Thyroid gland (tissue), 4 donors: ENCODE results near the gene MSX1. TPM values are rescaled to one million over a fixed set of nuclear protein-coding genes. Genes with fewer than 3 reads are reported as not detected.
A peak's percentile ranks its signal among the peaks of the same experiment; 100 is the strongest.

ENCODE experiments used
- DNase-seq, 2 donors: peaks; one replicate each; pipeline ENCODE4 v3.0.0-alpha.2; 2019
- H3K27ac ChIP-seq, 3 donors: fragments of 200-600 bp; sonication (generic); 1 replicate in 2 of 3; 2 replicates in 1 of 3; pipeline ENCODE4 v1.5.1; 2016 to 2019; ENCODE audit warnings: mild to moderate bottlenecking in 1 of 3, moderate library complexity in 1 of 3
- H3K27me3 ChIP-seq: fragments of 200-600 bp; sonication (generic); one replicate; pipeline ENCODE4 v1.5.1; 2019
- H3K36me3 ChIP-seq, 2 donors: fragments of 200-600 bp; sonication (generic); one replicate each; pipeline ENCODE4 v1.5.1; 2016 to 2019
- H3K4me1 ChIP-seq, 2 donors: fragments of 200-600 bp; sonication (generic); one replicate each; pipeline ENCODE4 v1.5.1; 2017 to 2019
- H3K4me3 ChIP-seq, 3 donors: fragments of 200-600 bp; sonication (generic); replicated peaks in 1 of 3; 1 replicate in 2 of 3; 2 replicates in 1 of 3; pipeline ENCODE4 v1.5.1; 2016; ENCODE audit warnings: mild to moderate bottlenecking in 1 of 3
- H3K9me3 ChIP-seq: fragments of 200-600 bp; sonication (generic); one replicate; pipeline ENCODE4 v1.5.1; 2017
- CTCF ChIP-seq, 6 experiments: fragments of 200-600 bp in 3 of 6; fragments of 450-650 bp in 3 of 6; sonication (generic) in 3 of 6; IDR thresholded peaks; one replicate each; pipeline ENCODE4 v1.5.1; 2016 to 2019; ENCODE audit warnings: antibody characterized with exemption in 6 of 6, mild to moderate bottlenecking in 2 of 6, inconsistent platforms in 1 of 6, moderate library complexity in 1 of 6
- POLR2A ChIP-seq, 2 donors: fragments of 450-650 bp; IDR thresholded peaks; one replicate each; pipeline ENCODE4 v1.6.1; 2017; ENCODE audit warnings: antibody characterized with exemption in 2 of 2, mild to moderate bottlenecking in 2 of 2, moderate library complexity in 1 of 2
- WGBS, 2 donors: methylation state at CpG; one replicate each; pipeline ENCODE4 v1.1.5; 2017; 5-methylcytosine and 5-hydroxymethylcytosine counted together
- intact Hi-C: fragments of 100-400 bp; cut with DNase I; formaldehyde crosslinking; loops from one replicate; pipeline ENCODE4 v1.15.1; 2023
- total RNA-seq, 4 donors: library from RNA; depleted of rRNA; stranded (reverse); fragments of >200 nt; gene quantifications; one replicate each; pipeline ENCODE4 v1.2.3, GENCODE V29; 2016

MSX1 gene
- total RNA-seq, 4 donors from 2014 or later: 5.0 to 20.8 (median 12.9) TPM

- Histone ChIP-seq H3K36me3 (no peaks in the 10 kb centered on the region), H3K4me1 (peaks cover 20 to 37% of the 10 kb centered on the region in 2 donors), H3K27me3 (peaks cover 47% of the 10 kb centered on the region), H3K4me3 (no peak overlapping the region), H3K9me3 (no peaks in the 10 kb centered on the region), H3K27ac (no peak overlapping the region)
- intact Hi-C loops: no loop called here
- WGBS, 2 donors: 19 to 28% methylated on average over 38 to 41 of the region's 42 CpGs
- no peak for TF ChIP-seq CTCF (IDR thresholded peaks at IDR 0.05)
- TF ChIP-seq POLR2A (IDR thresholded peaks at IDR 0.05): no peak
- no peak for DNase-seq
Measured at GRCh38 chr4:4857809-4858508, 1.5 kb upstream of the MSX1 start.

- peaks cover 13 to 29% of the 10 kb centered on the region in 2 donors for H3K4me1 ChIP-seq
- no peaks in the 10 kb centered on the region for H3K36me3 ChIP-seq
- 18 to 25% methylated on average over 21 of the region's 21 CpGs for WGBS, 2 donors
- H3K27me3 ChIP-seq: peaks cover 49% of the 10 kb centered on the region
- no peak overlapping the region for H3K27ac ChIP-seq
- DNase-seq: no peak
- no peaks in the 10 kb centered on the region for H3K9me3 ChIP-seq
- intact Hi-C loops: no loop called here
- TF ChIP-seq CTCF (IDR thresholded peaks at IDR 0.05) (no peak), POLR2A (IDR thresholded peaks at IDR 0.05) (no peak)
- peak overlapping the region in 1 of 3 donors; percentile 53 for H3K4me3 ChIP-seq
Measured at GRCh38 chr4:4858527-4859324, 739 bp upstream of the MSX1 start.

- Histone ChIP-seq H3K4me1 (peaks cover 13 to 29% of the 10 kb centered on the region in 2 donors), H3K27ac (peak overlapping the region; percentile 9 to 50 (median 21)), H3K36me3 (no peaks in the 10 kb centered on the region), H3K4me3 (peak overlapping the region; percentile 45 to 58 (median 53)), H3K9me3 (no peaks in the 10 kb centered on the region), H3K27me3 (peaks cover 38% of the 10 kb centered on the region)
- no peak for DNase-seq
- intact Hi-C loops: no loop called here
- no peak for TF ChIP-seq CTCF (IDR thresholded peaks at IDR 0.05)
- TF ChIP-seq POLR2A (IDR thresholded peaks at IDR 0.05): no peak
- WGBS, 2 donors: 1 to 5% methylated on average over 11 to 55 of the region's 80 CpGs
Measured at GRCh38 chr4:4859799-4860599, 534 bp downstream of the MSX1 start.

GRCh38 chr4:4860600-4861389, 1.3 kb downstream of the MSX1 start:
- peaks cover 13 to 33% of the 10 kb centered on the region in 2 donors for H3K4me1 ChIP-seq
- peaks cover 30% of the 10 kb centered on the region for H3K27me3 ChIP-seq
- DNase-seq: no peak
- WGBS, 2 donors: 4 to 7% methylated on average over 35 to 38 of the region's 39 CpGs
- intact Hi-C loops: no loop called here
- peak overlapping the region in 2 of 3 donors; percentile 53 to 58 for H3K4me3 ChIP-seq
- peak overlapping the region in 2 of 3 donors; percentile 9 to 50 for H3K27ac ChIP-seq
- TF ChIP-seq CTCF (IDR thresholded peaks at IDR 0.05) (no peak), POLR2A (IDR thresholded peaks at IDR 0.05) (no peak)
- H3K9me3 ChIP-seq: no peaks in the 10 kb centered on the region
- H3K36me3 ChIP-seq: no peaks in the 10 kb centered on the region
